Anterior cingulate cortex (tissue), 58 donors: ENCODE results near the gene SRPK1.

ENCODE experiments used
- DNase-seq, 58 donors: peaks; one replicate each; lab custom pipeline; 2025; lab: John Stamatoyannopoulos, UW

The SRPK1 gene

GRCh38 chr6:35831257-35832007, 89.5 kb downstream of the SRPK1 start:
- no peak for DNase-seq

GRCh38 chr6:35829306-35829705, 91.6 kb downstream of the SRPK1 start:
- DNase-seq, result no peak

- DNase-seq, result no peak
Measured at GRCh38 chr6:35824552-35825192, 96.2 kb downstream of the SRPK1 start.

- no peak for DNase-seq
Measured at GRCh38 chr6:35823601-35824000, 97.3 kb downstream of the SRPK1 start.

- DNase-seq, result no peak
Measured at GRCh38 chr6:35817515-35817914, 103.4 kb downstream of the SRPK1 start.

GRCh38 chr6:35811699-35811995, 109.3 kb downstream of the SRPK1 start:
- peak in 1 of 58 donors; percentile 28 for DNase-seq

GRCh38 chr6:35810971-35811698, 109.8 kb downstream of the SRPK1 start:
- no peak for DNase-seq

- no peak for DNase-seq
Measured at GRCh38 chr6:35809809-35810208, 111.1 kb downstream of the SRPK1 start.

GRCh38 chr6:35808688-35809087, 112.2 kb downstream of the SRPK1 start:
- peak in 7 of 58 donors; percentile 7 to 48 (median 17) for DNase-seq

- DNase-seq, result peak in 11 of 58 donors; percentile 7 to 58 (median 30)
Measured at GRCh38 chr6:35804996-35805736, 115.7 kb downstream of the SRPK1 start, which contains the start of gene LHFPL5. Gene LHFPL5, plus strand, starts transcription at chr6:35805352. Its CDS starts 319 bp downstream, at chr6:35805671.

- no peak for DNase-seq
Measured at GRCh38 chr6:35801148-35801547, 119.8 kb downstream of the SRPK1 start.

- no peak for DNase-seq
Measured at GRCh38 chr6:35798706-35799105, 122.2 kb downstream of the SRPK1 start.

- no peak for DNase-seq
Measured at GRCh38 chr6:35797837-35798526, 122.9 kb downstream of the SRPK1 start.

- DNase-seq, result no peak
Measured at GRCh38 chr6:35796236-35796635, 124.7 kb downstream of the SRPK1 start.

GRCh38 chr6:35795453-35796071, 125.3 kb downstream of the SRPK1 start:
- no peak for DNase-seq

- no peak for DNase-seq
Measured at GRCh38 chr6:35794536-35795452, 126.1 kb downstream of the SRPK1 start.

GRCh38 chr6:35790683-35791082, 130.2 kb downstream of the SRPK1 start:
- DNase-seq, result no peak

GRCh38 chr6:35788423-35788982, 132.4 kb downstream of the SRPK1 start:
- no peak for DNase-seq
